IMR-90 (cell line): ENCODE measurements around the gene CASP8AP2. TPM values are rescaled to one million over a fixed set of nuclear protein-coding genes. Genes with fewer than 3 reads are reported as not detected.

Experiments
- ATAC-seq: fragments of 200-7000 bp; cut with Tn5 transposase; 2 replicates; pipeline ENCODE4 v1.9.1; 2020; ENCODE audit warnings: low read depth, mild to moderate bottlenecking, moderate library complexity
- BruUV-seq: library from RNA; stranded (reverse); fragments of 400-500 nt; replicated peaks from 2 replicates; lab custom pipeline; 2021; lab: Mats Ljungman, UMichigan
- CTCF ChIA-PET: fragments of 300-600 bp; formaldehyde crosslinking; extraction: SDS; loops from one replicate; lab custom pipeline; 2021; ENCODE audit warnings: antibody characterized with exemption; lab: Yijun Ruan, JAX
- POLR2A ChIA-PET: fragments of 300-600 bp; sonication (Branson Sonifier 250); formaldehyde crosslinking; loops from one replicate; lab custom pipeline; 2022; ENCODE audit warnings: antibody characterized with exemption; ENCODE audit not compliant: unreplicated experiment; lab: Charles Lee
- DNase-seq: peaks from one replicate; pipeline ENCODE4 v3.0.0; 2013
- H2AFZ ChIP-seq: replicated peaks from 2 replicates; pipeline ENCODE3; 2013; ENCODE audit warnings: low read length, mild to moderate bottlenecking; ENCODE audit not compliant: poor library complexity
- H2AK5ac ChIP-seq: 2 replicates; pipeline ENCODE4 v1.6.1; 2013; ENCODE audit warnings: low read depth, low read length, inconsistent platforms
- H2AK9ac ChIP-seq: replicated peaks from 2 replicates; pipeline ENCODE3; 2013; ENCODE audit warnings: mild to moderate bottlenecking, low read depth, low read length, moderate library complexity; ENCODE audit not compliant: poor library complexity
- H2BK120ac ChIP-seq: 2 replicates; pipeline ENCODE4 v1.6.1; 2013; ENCODE audit warnings: low read depth, low read length, inconsistent platforms
- H2BK15ac ChIP-seq: 3 replicates; pipeline ENCODE4 v1.6.1; 2013; ENCODE audit warnings: low read depth, low read length, inconsistent platforms
- H2BK20ac ChIP-seq: 2 replicates; pipeline ENCODE4 v1.6.1; 2013; ENCODE audit warnings: low read depth, mild to moderate bottlenecking, inconsistent platforms, low read length, moderate library complexity
- H2BK5ac ChIP-seq: 2 replicates; pipeline ENCODE4 v1.6.1; 2013; ENCODE audit warnings: mild to moderate bottlenecking, low read depth, low read length, inconsistent platforms; ENCODE audit not compliant: poor library complexity, severe bottlenecking
- H3K14ac ChIP-seq: replicated peaks from 2 replicates; pipeline ENCODE4 v1.6.1; 2013; ENCODE audit warnings: low read depth, low read length, inconsistent platforms
- H3K18ac ChIP-seq: 2 replicates; pipeline ENCODE4 v1.6.1; 2013; ENCODE audit warnings: low read depth, low read length, control low read depth
- H3K23ac ChIP-seq: 2 replicates; pipeline ENCODE4 v1.6.1; 2013; ENCODE audit warnings: low read depth, low read length, inconsistent platforms
- H3K27ac ChIP-seq: 2 replicates; pipeline ENCODE4 v1.5.1; 2013; ENCODE audit warnings: mild to moderate bottlenecking, control low read depth, low read length; ENCODE audit not compliant: insufficient read depth
- H3K27me3 ChIP-seq: 2 replicates; pipeline ENCODE4 v1.6.1; 2013; ENCODE audit warnings: low read length; ENCODE audit not compliant: control insufficient read depth, insufficient read depth
- H3K36me3 ChIP-seq: 2 replicates; pipeline ENCODE4 v1.6.1; 2013; ENCODE audit warnings: low read length, mixed read lengths; ENCODE audit not compliant: control insufficient read depth, insufficient read depth
- H3K4ac ChIP-seq: 2 replicates; pipeline ENCODE4 v1.6.1; 2013; ENCODE audit warnings: low read depth, low read length, inconsistent platforms
- H3K4me1 ChIP-seq: 2 replicates; pipeline ENCODE4 v1.6.1; 2013; ENCODE audit warnings: low read length, mixed read lengths; ENCODE audit not compliant: control insufficient read depth, insufficient read depth
- H3K4me2 ChIP-seq: 2 replicates; pipeline ENCODE4 v1.6.1; 2013; ENCODE audit warnings: low read depth, mild to moderate bottlenecking, control low read depth, low read length, moderate library complexity
- H3K4me3 ChIP-seq: 2 replicates; pipeline ENCODE4 v1.5.1; 2013; ENCODE audit warnings: low read depth, mild to moderate bottlenecking, control low read depth, low read length, moderate library complexity; ENCODE audit not compliant: insufficient read depth
- H3K56ac ChIP-seq: 2 replicates; pipeline ENCODE4 v1.6.1; 2013; ENCODE audit warnings: low read length, inconsistent platforms; ENCODE audit not compliant: insufficient read depth; ENCODE audit errors: extremely low read depth
- H3K79me1 ChIP-seq, 2 experiments: 2 replicates each; pipeline ENCODE4 v1.6.1; 2013; ENCODE audit warnings: low read length in 2 of 2, inconsistent platforms in 1 of 2, low read depth in 1 of 2
- H3K9ac ChIP-seq: 2 replicates; pipeline ENCODE4 v1.6.1; 2013; ENCODE audit warnings: low read depth, low read length, control low read depth
- H3K9me1 ChIP-seq: 2 replicates; pipeline ENCODE4 v1.6.1; 2013; ENCODE audit warnings: low read length, inconsistent platforms; ENCODE audit not compliant: insufficient read depth
- H3K9me3 ChIP-seq: 2 replicates; pipeline ENCODE4 v1.6.1; 2013; ENCODE audit warnings: low read length; ENCODE audit not compliant: control insufficient read depth, insufficient read depth
- H4K20me1 ChIP-seq: 2 replicates; pipeline ENCODE4 v1.6.1; 2013; ENCODE audit warnings: low read length, inconsistent platforms; ENCODE audit not compliant: insufficient read depth
- H4K5ac ChIP-seq: 2 replicates; pipeline ENCODE4 v1.6.1; 2013; ENCODE audit warnings: mild to moderate bottlenecking, low read depth, low read length, control low read depth
- H4K8ac ChIP-seq, 2 experiments: 2 replicates each; pipeline ENCODE4 v1.6.1; 2013; ENCODE audit warnings: low read depth in 2 of 2, low read length in 2 of 2, control low read depth in 1 of 2, inconsistent platforms in 1 of 2
- H4K91ac ChIP-seq: 2 replicates; pipeline ENCODE4 v1.6.1; 2013; ENCODE audit warnings: low read depth, low read length, inconsistent platforms; ENCODE audit not compliant: insufficient read depth
- BHLHE40 ChIP-seq: fragments of 150-350 bp; IDR thresholded peaks from 2 replicates; pipeline ENCODE4 v1.6.1; 2016; ENCODE audit warnings: mild to moderate bottlenecking, low read depth, low read length
- CEBPB ChIP-seq: IDR thresholded peaks from 2 replicates; pipeline ENCODE4 v1.6.1; 2012; ENCODE audit warnings: low read depth, low read length, improper control_type of control experiment
- CHD1 ChIP-seq: IDR thresholded peaks from 2 replicates; pipeline ENCODE4 v1.6.1; 2012; ENCODE audit warnings: low read depth, low read length, improper control_type of control experiment
- FOS ChIP-seq: fragments of 150-350 bp; IDR thresholded peaks from 2 replicates; pipeline ENCODE4 v1.6.1; 2016; ENCODE audit warnings: low read depth, low read length
- MAFK ChIP-seq: IDR thresholded peaks from 2 replicates; pipeline ENCODE4 v1.6.1; 2012; ENCODE audit warnings: low read depth, low read length, improper control_type of control experiment
- MAZ ChIP-seq: IDR thresholded peaks from 2 replicates; pipeline ENCODE4 v1.6.1; 2012; ENCODE audit warnings: low read depth, mild to moderate bottlenecking, low read length, improper control_type of control experiment, moderate library complexity, borderline replicate concordance
- MXI1 ChIP-seq: IDR thresholded peaks from 2 replicates; pipeline ENCODE4 v1.6.1; 2012; ENCODE audit warnings: low read depth, mild to moderate bottlenecking, low read length, moderate library complexity, borderline replicate concordance
- NFE2L2 ChIP-seq: fragments of 150-350 bp; IDR thresholded peaks from 2 replicates; pipeline ENCODE4 v1.6.1; 2016; ENCODE audit warnings: low read depth, mild to moderate bottlenecking, low read length
- POLR2A ChIP-seq: IDR thresholded peaks from 2 replicates; pipeline ENCODE4 v1.6.1; 2012; ENCODE audit warnings: mild to moderate bottlenecking, low read depth, low read length
- RAD21 ChIP-seq: IDR thresholded peaks from 2 replicates; pipeline ENCODE4 v1.6.1; 2012; ENCODE audit warnings: low read length, improper control_type of control experiment
- RCOR1 ChIP-seq: IDR thresholded peaks from 2 replicates; pipeline ENCODE4 v1.6.1; 2012; ENCODE audit warnings: mild to moderate bottlenecking, low read length, improper control_type of control experiment; ENCODE audit not compliant: insufficient replicate concordance
- RFX5 ChIP-seq: IDR thresholded peaks from 2 replicates; pipeline ENCODE4 v1.8.0; 2012; ENCODE audit warnings: low read depth, mild to moderate bottlenecking, low read length, moderate library complexity
- SMC3 ChIP-seq: fragments of 150-350 bp; IDR thresholded peaks from 2 replicates; pipeline ENCODE4 v1.6.1; 2016; ENCODE audit warnings: low read depth, mild to moderate bottlenecking, antibody characterized with exemption, low read length, moderate library complexity
- USF2 ChIP-seq: fragments of 150-350 bp; IDR thresholded peaks from 2 replicates; pipeline ENCODE4 v1.6.1; 2017; ENCODE audit warnings: mild to moderate bottlenecking, antibody characterized with exemption, low read length, low read depth
- WGBS, 2 experiments: methylation state at CpG; one replicate each; pipeline versions ENCODE4 v1.1.5 to v1.1.7; 2013; ENCODE audit warnings: missing lambda C conversion rate in 2 of 2; ENCODE audit not compliant: insufficient read length in 1 of 2; ENCODE audit errors: extremely low coverage in 2 of 2; 5-methylcytosine and 5-hydroxymethylcytosine counted together
- dilution Hi-C: fragments of 300-500 bp; cut with HindIII; formaldehyde crosslinking; loops from one replicate; pipeline ENCODE4 v1.14.3; 2018; ENCODE audit warnings: low sequenced_read_pairs; ENCODE audit not compliant: unreplicated experiment
- in situ Hi-C: fragments of 300-500 bp; cut with MboI; formaldehyde crosslinking; loops from 3 replicates; pipeline ENCODE4 v1.14.3; 2019; ENCODE audit warnings: low sequenced_read_pairs, inconsistent platforms, mixed read lengths
- intact Hi-C: fragments of 100-400 bp; cut with micrococcal nuclease; formaldehyde crosslinking; loops from 2 replicates; pipeline ENCODE4 v1.10.0; 2022
- polyA plus RNA-seq, 3 experiments: library from polyadenylated mRNA; depleted of rRNA; stranded (reverse); fragments of >200 nt; gene quantifications; 2 replicates each; pipeline ENCODE4 v1.2.3, GENCODE V29; 2012; ENCODE audit warnings: low replicate concordance in 1 of 3
- total RNA-seq: library from RNA; depleted of rRNA; stranded (reverse); fragments of >200 nt; gene quantifications from 2 replicates; pipeline ENCODE4 v1.2.3, GENCODE V29; 2012
- TF ChIP-seq, protein P1 (sequence below): fragments of 150-350 bp; IDR thresholded peaks from 2 replicates; pipeline ENCODE4 v1.6.1; 2016; ENCODE audit warnings: low read depth, mild to moderate bottlenecking, low read length, moderate library complexity, borderline replicate concordance
- TF ChIP-seq, protein P2 (sequence below): conservative IDR thresholded peaks from 2 replicates; pipeline ENCODE4 v1.5.1; 2012; ENCODE audit warnings: mild to moderate bottlenecking, low read depth, low read length, improper control_type of control experiment

Gene CASP8AP2
- total and polyA plus RNA-seq, 2 of the 4 experiments (the other 2 are of a cell fraction), result 5.0 to 11.1 TPM

GRCh38 chr6:89794324-89794723 is 35.4 kb upstream of the CASP8AP2 start:
- intact Hi-C loops, result no loop called here
- no peak overlapping the region for H3K9ac ChIP-seq
- H3K9me3 ChIP-seq, result no peaks in the 10 kb centered on the region
- H3K4me1 ChIP-seq, result no peaks in the 10 kb centered on the region
- H2BK120ac ChIP-seq, result no peak overlapping the region
- no TSS peak for BruUV-seq
- no CpG with 5 or more reads among the region's 6 CpGs for WGBS, 2 experiments
- dilution Hi-C loops, result no loop called here
- ChIA-PET POLR2A (no interaction called here), CTCF (interaction anchor here (0.6 kb wide), 1 partner anchor 20 kb away, joined by 3 read pairs; no protein-coding TSS in a partner anchor)
- no peaks in the 10 kb centered on the region for H4K20me1 ChIP-seq
- no peak overlapping the region for H3K27ac ChIP-seq
- peaks cover 3 to 5% of the 10 kb centered on the region in 2 experiments; a peak in 1 of 4 replicates for H3K79me1 ChIP-seq
- peaks cover 9% of the 10 kb centered on the region for H3K36me3 ChIP-seq
- ATAC-seq (no peak), DNase-seq (no peak)
- no peak overlapping the region for H3K14ac ChIP-seq
- H3K4me3 ChIP-seq, result no peak overlapping the region
- no peaks in the 10 kb centered on the region for H3K9me1 ChIP-seq
- no peak overlapping the region for H4K91ac ChIP-seq
- no peak overlapping the region for H3K23ac ChIP-seq
- in situ Hi-C loops, result no loop called here
- no peak overlapping the region for H4K8ac ChIP-seq
- H3K18ac ChIP-seq, result no peak overlapping the region
- no peak overlapping the region for H4K5ac ChIP-seq
- H3K4ac ChIP-seq, result no peak overlapping the region
- no peak overlapping the region for H2AFZ ChIP-seq
- no peak overlapping the region for H2BK20ac ChIP-seq
- H3K4me2 ChIP-seq, result no peak overlapping the region
- H2AK9ac ChIP-seq, result no peak overlapping the region
- no peak overlapping the region for H2BK15ac ChIP-seq
- no peak overlapping the region for H2BK5ac ChIP-seq
- TF ChIP-seq, protein P1, sequence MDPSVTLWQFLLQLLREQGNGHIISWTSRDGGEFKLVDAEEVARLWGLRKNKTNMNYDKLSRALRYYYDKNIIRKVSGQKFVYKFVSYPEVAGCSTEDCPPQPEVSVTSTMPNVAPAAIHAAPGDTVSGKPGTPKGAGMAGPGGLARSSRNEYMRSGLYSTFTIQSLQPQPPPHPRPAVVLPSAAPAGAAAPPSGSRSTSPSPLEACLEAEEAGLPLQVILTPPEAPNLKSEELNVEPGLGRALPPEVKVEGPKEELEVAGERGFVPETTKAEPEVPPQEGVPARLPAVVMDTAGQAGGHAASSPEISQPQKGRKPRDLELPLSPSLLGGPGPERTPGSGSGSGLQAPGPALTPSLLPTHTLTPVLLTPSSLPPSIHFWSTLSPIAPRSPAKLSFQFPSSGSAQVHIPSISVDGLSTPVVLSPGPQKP, result no peak
- no peak for TF ChIP-seq RFX5
- TF ChIP-seq, protein P2, sequence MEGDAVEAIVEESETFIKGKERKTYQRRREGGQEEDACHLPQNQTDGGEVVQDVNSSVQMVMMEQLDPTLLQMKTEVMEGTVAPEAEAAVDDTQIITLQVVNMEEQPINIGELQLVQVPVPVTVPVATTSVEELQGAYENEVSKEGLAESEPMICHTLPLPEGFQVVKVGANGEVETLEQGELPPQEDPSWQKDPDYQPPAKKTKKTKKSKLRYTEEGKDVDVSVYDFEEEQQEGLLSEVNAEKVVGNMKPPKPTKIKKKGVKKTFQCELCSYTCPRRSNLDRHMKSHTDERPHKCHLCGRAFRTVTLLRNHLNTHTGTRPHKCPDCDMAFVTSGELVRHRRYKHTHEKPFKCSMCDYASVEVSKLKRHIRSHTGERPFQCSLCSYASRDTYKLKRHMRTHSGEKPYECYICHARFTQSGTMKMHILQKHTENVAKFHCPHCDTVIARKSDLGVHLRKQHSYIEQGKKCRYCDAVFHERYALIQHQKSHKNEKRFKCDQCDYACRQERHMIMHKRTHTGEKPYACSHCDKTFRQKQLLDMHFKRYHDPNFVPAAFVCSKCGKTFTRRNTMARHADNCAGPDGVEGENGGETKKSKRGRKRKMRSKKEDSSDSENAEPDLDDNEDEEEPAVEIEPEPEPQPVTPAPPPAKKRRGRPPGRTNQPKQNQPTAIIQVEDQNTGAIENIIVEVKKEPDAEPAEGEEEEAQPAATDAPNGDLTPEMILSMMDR, result no peak
- no peak for TF ChIP-seq USF2
- TF ChIP-seq SMC3, result no peak
- no peak for TF ChIP-seq FOS
- no peak for TF ChIP-seq POLR2A
- no peak for TF ChIP-seq CEBPB
- no peak for TF ChIP-seq MAZ
- TF ChIP-seq MXI1, result no peak
- TF ChIP-seq NFE2L2, result no peak
- no peak for TF ChIP-seq CHD1
- no peak for TF ChIP-seq MAFK
- TF ChIP-seq BHLHE40, result no peak
- no peak for TF ChIP-seq RCOR1
- no peak for TF ChIP-seq RAD21
- no peaks in the 10 kb centered on the region for H3K27me3 ChIP-seq
- no peak overlapping the region for H3K56ac ChIP-seq
- no peak overlapping the region for H2AK5ac ChIP-seq
